Posterior vena cava (tissue), 2 donors: ENCODE results near the gene ZNF678. TPM values are rescaled to one million over a fixed set of nuclear protein-coding genes. Genes with fewer than 3 reads are reported as not detected.
"Not testable (repeated sequence)": the region's sequence is repeated elsewhere in the genome, so short reads cannot be mapped to it uniquely, and the experiment has no call there.

Experiments used
- DNase-seq: peaks from one replicate; pipeline ENCODE4 v3.0.0-alpha.2; 2020; ENCODE audit warnings: low spot score
- intact Hi-C, 2 donors: fragments of 100-400 bp; cut with DNase I; formaldehyde crosslinking; loops; one replicate each; pipeline versions ENCODE4 v1.14.1 to v1.14.2; 2022 to 2023
- total RNA-seq, 2 donors: library from RNA; stranded (reverse); fragmentation: NEBNext Ultra II Directional; extraction: Animal tissue kit (Norgen Biotek cat#: 25700); gene quantifications; one replicate each; pipeline ENCODE4 v1.2.1, GENCODE V29; 2021
- donor health status: DM: yes; HTN: yes; CAD: no.
- donor health status: DM: yes; HTN: yes; CAD: no.

Gene ZNF678
- total RNA-seq, 2 donors from 2014 or later = 5.6 to 6.2 TPM

- DNase-seq = no peak
- intact Hi-C loops = no loop called here
Measured at GRCh38 chr1:227586733-227587132, 23.4 kb downstream of the ZNF678 start.

DNA sequence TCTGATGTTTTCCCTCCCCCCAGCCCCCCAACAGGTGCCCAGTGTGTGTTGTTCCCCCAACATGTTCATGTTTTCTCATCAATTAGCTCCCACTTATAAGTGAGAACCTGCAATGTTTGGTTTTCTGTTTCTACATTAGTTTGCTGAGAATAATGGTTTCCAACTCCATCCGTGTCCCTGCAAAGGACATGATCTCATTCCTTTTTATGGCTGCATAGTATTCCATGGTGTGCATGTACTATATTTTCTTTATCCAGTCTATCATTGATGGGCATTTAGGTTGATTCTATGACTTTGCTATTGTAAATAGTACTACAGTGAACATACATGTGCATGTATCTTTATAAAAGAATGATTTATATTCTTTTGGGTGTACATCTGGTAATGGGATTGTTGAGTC, 24.6 kb downstream of the ZNF678 start:
- no peak for DNase-seq
- intact Hi-C loops = no loop called here

DNA sequence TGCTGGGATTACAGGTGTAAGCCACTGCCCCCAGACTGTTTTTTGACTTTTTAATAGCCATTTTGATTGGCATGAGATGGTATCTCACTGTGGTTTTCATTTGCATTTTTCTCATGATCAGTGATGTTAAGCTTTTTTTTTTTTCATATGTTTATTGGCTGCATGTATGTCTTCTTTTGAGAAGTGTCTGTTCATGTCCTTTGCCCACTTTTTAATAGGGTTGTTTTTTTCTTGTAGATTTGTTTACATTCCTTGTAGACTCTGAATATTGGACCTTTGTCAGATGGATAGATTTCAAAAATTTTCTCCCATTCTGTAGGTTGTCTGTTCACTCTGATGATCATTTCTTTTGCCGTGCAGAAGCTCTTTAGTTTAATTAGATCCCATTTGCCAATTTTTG, 25.4 kb downstream of the ZNF678 start:
- intact Hi-C loops, DNase-seq: not testable (repeated sequence)

DNA sequence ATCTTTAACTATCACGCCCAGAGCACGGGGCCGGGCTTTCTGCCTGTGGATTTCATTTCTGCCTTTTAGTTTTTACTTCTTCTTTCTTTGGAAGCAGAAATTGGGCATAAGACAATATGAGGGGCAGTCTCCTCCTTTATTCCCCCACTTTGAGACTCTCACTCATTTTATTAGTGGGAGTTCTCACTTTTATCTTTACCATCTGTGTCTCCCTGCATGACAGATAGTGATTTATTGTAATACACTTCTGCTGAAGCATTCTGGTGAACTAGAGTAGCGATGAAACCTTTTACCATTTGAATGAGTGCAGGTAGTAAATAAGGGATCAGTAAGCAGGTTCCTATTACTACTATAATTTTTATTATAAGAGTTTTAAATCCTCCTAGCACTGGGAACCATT, 26.4 kb downstream of the ZNF678 start:
- DNase-seq, intact Hi-C loops: not testable (repeated sequence)

GRCh38 chr1:227596222-227596621, 32.9 kb downstream of the ZNF678 start:
- intact Hi-C loops, DNase-seq: not testable (repeated sequence)

DNA sequence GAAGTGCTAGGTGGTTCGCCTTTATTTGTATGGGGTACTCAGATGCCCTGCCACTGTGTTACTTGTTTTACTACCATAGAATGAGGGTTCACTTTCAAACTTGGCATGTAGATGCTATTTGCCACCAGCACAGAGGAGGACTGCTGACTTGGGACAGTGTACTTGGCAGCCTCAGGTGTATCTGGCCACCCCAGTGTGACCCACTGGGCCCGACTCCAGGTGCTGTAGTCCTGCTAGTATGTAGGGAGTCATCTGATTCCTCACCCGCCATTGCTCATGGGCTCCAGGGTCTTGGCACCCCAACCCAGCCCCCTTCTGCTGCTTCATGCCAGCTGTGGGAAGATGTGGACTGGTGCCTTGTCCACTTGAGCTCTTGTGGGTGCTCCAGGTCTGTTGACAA, 40.0 kb downstream of the ZNF678 start:
- intact Hi-C loops = loop anchor here in 1 of 2 donors (5.0 kb wide), 1 partner anchor 279 kb away; no protein-coding TSS in a partner anchor

DNA sequence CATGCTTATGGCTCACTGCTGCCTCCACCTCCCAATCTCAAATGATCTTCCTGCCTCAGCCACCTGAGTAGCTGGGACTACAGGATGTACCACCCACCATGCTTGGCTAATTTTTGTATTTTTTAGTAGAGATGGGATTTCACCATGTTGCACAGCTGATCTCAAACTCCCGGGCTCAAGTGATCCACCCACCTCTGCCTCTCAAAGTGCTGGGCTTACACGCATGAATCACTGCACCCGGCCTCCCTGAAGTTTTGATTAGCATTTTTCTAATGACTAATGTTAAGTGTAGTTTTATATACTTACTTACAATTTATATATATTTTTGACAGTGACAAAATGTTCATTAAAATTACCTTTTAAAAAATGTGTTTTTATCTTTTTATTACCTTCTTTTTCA, 41.1 kb downstream of the ZNF678 start:
- intact Hi-C loops = loop anchor here in 1 of 2 donors (5.0 kb wide), 1 partner anchor 278 kb away; no protein-coding TSS in a partner anchor
- DNase-seq = no peak

More for the DNA sequence above, 40.0 kb downstream of the ZNF678 start:
- no peak for DNase-seq

GRCh38 chr1:227606271-227606670, 42.9 kb downstream of the ZNF678 start:
- intact Hi-C loops, DNase-seq: not testable (repeated sequence)

GRCh38 chr1:227607336-227607898, 44.1 kb downstream of the ZNF678 start:
- no peak for DNase-seq
- intact Hi-C loops = no loop called here

DNA sequence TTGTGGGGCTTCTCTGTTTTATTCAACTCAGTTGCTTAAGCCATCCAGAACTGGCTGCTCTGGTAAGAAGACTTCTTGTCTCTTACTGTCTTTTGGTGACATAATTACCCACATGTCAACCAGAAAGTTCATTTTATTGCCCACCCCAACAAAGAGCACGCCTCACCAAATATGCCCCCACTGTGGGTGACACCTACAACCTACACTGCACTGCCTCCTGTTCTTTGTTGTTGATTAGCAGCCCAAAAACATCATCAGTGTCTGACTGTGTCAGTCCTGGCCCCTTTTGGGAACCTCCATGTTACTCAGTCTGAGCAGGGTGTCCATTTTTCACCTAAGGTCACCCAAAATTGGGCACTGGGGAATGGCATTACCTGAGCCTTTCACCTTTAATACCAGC, 49.3 kb downstream of the ZNF678 start:
- intact Hi-C loops = no loop called here
- no peak for DNase-seq

DNA sequence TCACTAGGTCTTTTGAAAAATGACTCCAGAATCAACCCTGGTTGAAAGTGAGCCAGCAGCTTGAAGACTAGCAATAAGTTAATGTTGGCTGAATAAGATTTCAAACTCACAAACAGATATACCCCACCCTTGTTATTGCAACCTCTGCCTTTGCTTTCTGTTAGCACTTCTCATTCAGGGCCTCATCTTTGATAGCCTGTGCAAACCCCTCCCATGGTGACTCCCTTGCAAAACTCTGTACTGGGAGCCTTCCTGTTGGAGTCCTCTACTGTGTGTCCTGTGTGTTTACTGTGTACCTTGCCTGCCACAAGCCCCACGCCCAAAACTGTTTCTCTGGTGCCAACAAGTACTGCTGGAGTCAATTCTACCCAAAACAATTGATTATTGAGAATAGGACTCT, 50.2 kb downstream of the ZNF678 start:
- intact Hi-C loops = no loop called here
- no peak for DNase-seq

GRCh38 chr1:227621211-227621610, 57.9 kb downstream of the ZNF678 start:
- no peak for DNase-seq
- intact Hi-C loops = no loop called here

GRCh38 chr1:227622739-227623475, 59.6 kb downstream of the ZNF678 start:
- DNase-seq = no peak
- intact Hi-C loops = no loop called here

- no peak for DNase-seq
- intact Hi-C loops = no loop called here
Measured at GRCh38 chr1:227632325-227632724, 69.0 kb downstream of the ZNF678 start.

DNA sequence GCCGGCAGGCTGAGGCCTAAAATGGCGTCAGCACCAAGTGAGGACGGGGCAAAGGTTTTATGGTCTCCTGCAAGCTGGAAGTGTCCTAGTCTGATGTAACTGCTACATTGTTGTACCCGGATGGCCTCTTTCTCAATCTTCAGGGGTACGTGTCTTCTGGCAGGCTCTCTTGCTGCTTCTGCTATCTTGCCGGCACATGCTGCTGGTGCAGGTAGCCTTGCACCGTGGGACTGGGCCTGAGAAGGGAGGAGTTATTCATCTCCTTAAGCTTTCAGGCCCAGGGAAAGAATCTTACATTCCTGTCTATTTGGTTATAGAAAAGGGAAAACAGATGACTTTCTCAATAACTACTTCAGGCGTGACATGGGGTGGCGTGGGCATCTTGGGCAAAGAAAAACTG, 72.2 kb downstream of the ZNF678 start:
- intact Hi-C loops = no loop called here
- no peak for DNase-seq

- intact Hi-C loops = no loop called here
Measured at GRCh38 chr1:227654431-227654830, 91.1 kb downstream of the ZNF678 start.

GRCh38 chr1:227654858-227655752, 91.7 kb downstream of the ZNF678 start:
- no peak for DNase-seq
- intact Hi-C loops = no loop called here

More at GRCh38 chr1:227654431-227654830, 91.1 kb downstream of the ZNF678 start:
- DNase-seq = no peak

DNA sequence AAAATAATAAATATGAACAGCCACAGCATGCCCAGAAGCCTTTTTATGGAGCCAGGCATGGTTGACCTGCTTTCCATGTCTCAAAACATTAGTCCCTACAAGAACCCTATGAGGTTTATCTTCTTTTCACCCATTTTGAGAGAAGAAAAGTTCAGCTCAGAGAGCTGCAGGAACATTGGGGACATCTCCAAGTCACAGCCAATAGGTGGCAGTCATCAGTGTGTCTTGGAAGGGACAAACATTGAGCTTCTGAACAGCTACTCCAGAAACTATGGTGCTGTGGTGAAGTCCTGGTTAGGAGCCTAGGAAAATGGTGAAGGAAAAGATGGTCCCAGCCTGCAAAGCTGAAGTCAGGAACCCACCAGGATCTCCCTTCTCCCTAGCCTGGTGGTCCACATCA, 98.1 kb downstream of the ZNF678 start:
- intact Hi-C loops = no loop called here
- DNase-seq = no peak

- DNase-seq = no peak
- intact Hi-C loops = no loop called here
Measured at GRCh38 chr1:227662933-227663332, 99.6 kb downstream of the ZNF678 start.

- no peak for DNase-seq
- intact Hi-C loops = no loop called here
Measured at GRCh38 chr1:227666286-227666685, 102.9 kb downstream of the ZNF678 start.
